BE2C (cell line): ENCODE measurements around the gene IGF2R.

ENCODE experiments used
- DNase-seq: peaks from one replicate; pipeline ENCODE4 v3.0.0-alpha.2; 2020
- H3K27me3 ChIP-seq: fragments of 250-450 bp; sonication (Bioruptor Pico); 2 replicates; pipeline ENCODE4 v1.5.1; 2020; ENCODE audit warnings: mild to moderate bottlenecking
- H3K36me3 ChIP-seq: fragments of 250-450 bp; sonication (Bioruptor Pico); 2 replicates; pipeline ENCODE4 v1.5.1; 2020; ENCODE audit warnings: mild to moderate bottlenecking
- H3K4me1 ChIP-seq: fragments of 250-450 bp; sonication (Bioruptor Pico); 2 replicates; pipeline ENCODE4 v1.5.1; 2020
- H3K4me3 ChIP-seq: 2 replicates; pipeline ENCODE4 v1.5.1; 2011; ENCODE audit warnings: low read depth, low read length
- H3K9me3 ChIP-seq: fragments of 250-450 bp; sonication (Bioruptor Pico); 2 replicates; pipeline ENCODE4 v1.5.1; 2020
- CTCF ChIP-seq: IDR thresholded peaks from 2 replicates; pipeline ENCODE4 v1.5.1; 2012; ENCODE audit warnings: mild to moderate bottlenecking, low read depth, low read length

Gene IGF2R

GRCh38 chr6:160050022-160050421 lies 81.1 kb downstream of the IGF2R start:
- peaks cover 52% of the 10 kb centered on the region for H3K36me3 ChIP-seq
- H3K27me3 ChIP-seq: no peaks in the 10 kb centered on the region
- no peak for DNase-seq
- H3K4me3 ChIP-seq: no peak overlapping the region
- TF ChIP-seq CTCF: no peak
- H3K4me1 ChIP-seq: no peaks in the 10 kb centered on the region
- no peaks in the 10 kb centered on the region for H3K9me3 ChIP-seq

- no peak for TF ChIP-seq CTCF
- no peaks in the 10 kb centered on the region for H3K9me3 ChIP-seq
- DNase-seq: no peak
- H3K27me3 ChIP-seq: no peaks in the 10 kb centered on the region
- no peak overlapping the region for H3K4me3 ChIP-seq
- H3K4me1 ChIP-seq: no peaks in the 10 kb centered on the region
- H3K36me3 ChIP-seq: peaks cover 46% of the 10 kb centered on the region
Observed at GRCh38 chr6:160051390-160051789, 82.5 kb downstream of the IGF2R start.

GRCh38 chr6:160054271-160054670 lies 85.4 kb downstream of the IGF2R start:
- H3K4me3 ChIP-seq: no peak overlapping the region
- no peak for DNase-seq
- H3K4me1 ChIP-seq: no peaks in the 10 kb centered on the region
- H3K27me3 ChIP-seq: no peaks in the 10 kb centered on the region
- TF ChIP-seq CTCF: no peak
- H3K9me3 ChIP-seq: no peaks in the 10 kb centered on the region
- peaks cover 34% of the 10 kb centered on the region for H3K36me3 ChIP-seq

GRCh38 chr6:160054913-160055312 lies 86.0 kb downstream of the IGF2R start:
- Histone ChIP-seq H3K4me1 (no peaks in the 10 kb centered on the region), H3K36me3 (peaks cover 39% of the 10 kb centered on the region), H3K4me3 (no peak overlapping the region), H3K9me3 (no peaks in the 10 kb centered on the region), H3K27me3 (no peaks in the 10 kb centered on the region)
- TF ChIP-seq CTCF: no peak
- DNase-seq: no peak

- Histone ChIP-seq H3K4me3 (no peak overlapping the region), H3K36me3 (peaks cover 40% of the 10 kb centered on the region), H3K9me3 (no peaks in the 10 kb centered on the region), H3K4me1 (no peaks in the 10 kb centered on the region), H3K27me3 (no peaks in the 10 kb centered on the region)
- TF ChIP-seq CTCF: no peak
- no peak for DNase-seq
Observed at GRCh38 chr6:160055378-160055777, 86.5 kb downstream of the IGF2R start.

- Histone ChIP-seq H3K27me3 (no peaks in the 10 kb centered on the region), H3K36me3 (peaks cover 41% of the 10 kb centered on the region), H3K4me3 (no peak overlapping the region), H3K4me1 (no peaks in the 10 kb centered on the region), H3K9me3 (no peaks in the 10 kb centered on the region)
- DNase-seq: no peak
- no peak for TF ChIP-seq CTCF
Observed at GRCh38 chr6:160055813-160056212, 86.9 kb downstream of the IGF2R start.
